NCI-H345 (cell line): ENCODE results near the gene CTSL.
"Not testable (repeated sequence)": the region's sequence is repeated elsewhere in the genome, so short reads cannot be mapped to it uniquely, and the experiment has no call there.

Source experiments
- DNase-seq: peaks from one replicate; lab custom pipeline; 2025; lab: John Stamatoyannopoulos, UW

Gene CTSL

DNA sequence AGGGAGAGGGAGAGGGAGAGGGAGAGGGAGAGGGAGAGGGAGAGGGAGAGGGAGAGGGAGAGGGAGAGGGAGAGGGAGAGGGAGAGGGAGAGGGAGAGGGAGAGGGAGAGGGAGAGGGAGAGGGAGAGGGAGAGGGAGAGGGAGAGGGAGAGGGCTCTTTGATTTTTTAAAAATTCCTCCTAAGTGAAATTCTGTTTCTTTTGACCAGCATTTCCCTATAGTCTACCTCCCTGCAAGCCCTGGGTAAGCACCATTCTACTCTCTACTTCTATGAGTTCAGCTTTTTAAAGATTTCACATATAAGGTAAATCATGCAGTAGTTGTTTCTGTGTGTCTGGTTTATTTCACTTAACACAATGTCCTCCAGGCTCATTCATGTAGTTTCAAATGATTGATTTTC, 34.1 kb downstream of the CTSL start:
- DNase-seq, result not testable (repeated sequence)

DNA sequence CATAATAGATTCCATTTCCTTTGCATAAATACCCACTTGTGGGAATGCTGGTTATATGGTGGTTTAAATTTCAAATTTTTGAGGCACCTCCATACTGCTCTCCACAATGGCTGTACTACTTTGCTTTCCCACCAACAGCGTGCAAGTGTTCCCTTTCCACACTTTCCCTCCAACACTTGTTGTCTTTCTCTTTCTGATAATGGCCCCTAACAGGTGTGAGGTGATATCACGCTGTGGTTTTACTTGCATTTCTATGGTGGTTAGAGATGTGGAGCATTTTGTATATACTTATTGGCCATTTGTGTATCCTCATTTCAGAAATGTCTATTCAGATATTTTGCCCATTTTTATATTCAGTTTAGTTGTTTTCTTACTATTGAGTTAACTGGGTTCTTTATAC, 34.6 kb downstream of the CTSL start:
- DNase-seq, result no peak

- no peak for DNase-seq
Measured at GRCh38 chr9:87763286-87763685, 37.4 kb downstream of the CTSL start.

- no peak for DNase-seq
Measured at GRCh38 chr9:87765521-87765920, 39.6 kb downstream of the CTSL start.

- DNase-seq, result no peak
Measured at GRCh38 chr9:87766697-87767096, 40.8 kb downstream of the CTSL start.

- DNase-seq, result no peak
Measured at GRCh38 chr9:87770616-87771315, 44.8 kb downstream of the CTSL start.

- no peak for DNase-seq
Measured at GRCh38 chr9:87771316-87772006, 45.5 kb downstream of the CTSL start.

DNA sequence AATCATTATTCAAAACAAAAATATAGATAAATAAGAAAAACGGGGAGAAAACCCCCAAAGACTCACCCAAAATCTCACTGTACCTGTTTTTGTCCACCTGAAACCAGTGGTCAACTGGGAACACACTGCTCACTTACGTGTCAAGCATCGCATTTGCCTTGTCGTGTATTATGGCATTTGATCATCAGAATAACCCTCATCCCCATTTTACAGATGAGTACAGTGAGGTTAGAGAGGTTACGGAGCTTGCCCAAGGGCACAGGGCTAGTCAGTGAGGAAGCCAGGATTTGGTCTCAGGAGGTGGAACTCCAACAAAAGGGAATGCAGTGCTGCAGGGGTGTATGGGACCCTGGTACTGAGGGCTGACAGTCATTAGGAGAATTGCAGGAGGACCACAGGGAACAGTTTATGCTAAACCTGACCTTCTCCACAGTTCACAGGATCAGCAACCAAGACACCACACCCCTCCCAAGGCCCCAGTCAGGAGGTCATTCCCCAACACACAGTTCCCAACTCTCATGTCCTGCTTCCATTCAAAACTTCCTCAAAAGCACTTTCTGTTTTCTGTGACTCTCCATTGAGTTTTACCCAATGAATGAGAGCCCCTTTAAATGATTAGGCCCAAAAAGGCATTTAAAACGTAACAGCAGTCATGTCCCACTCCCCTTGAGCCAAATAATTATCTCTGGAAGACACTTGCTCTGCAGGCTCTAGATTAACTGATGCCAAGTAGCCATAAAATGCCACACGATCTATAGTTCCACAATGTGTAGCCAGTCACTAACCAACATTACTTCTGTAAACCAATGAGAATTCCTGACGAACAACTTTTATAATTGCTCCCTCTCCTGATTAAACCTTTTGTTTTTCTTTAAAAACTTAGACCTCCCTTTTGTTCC, 50.8 kb downstream of the CTSL start:
- DNase-seq, result no peak

DNA sequence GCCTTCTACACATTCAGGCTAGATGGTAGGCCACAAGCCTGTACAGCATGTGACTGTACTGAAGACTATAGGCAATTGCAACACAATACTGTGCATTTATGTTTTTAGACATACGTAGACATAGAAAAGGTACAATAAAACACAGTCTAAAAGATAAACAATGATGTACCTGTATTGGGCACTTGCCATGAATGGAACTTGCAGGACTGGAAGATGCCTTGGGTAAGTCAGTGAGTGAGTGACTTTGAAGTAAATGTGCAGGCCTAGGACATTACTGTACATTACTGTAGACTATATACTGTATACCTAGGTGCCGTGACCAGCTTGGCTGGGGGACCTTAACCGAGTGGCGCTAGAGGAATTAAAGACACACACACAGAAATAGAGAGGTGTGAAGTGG, 53.1 kb downstream of the CTSL start:
- no peak for DNase-seq
